IMR-90 (cell line): ENCODE results near the gene CCPG1.

Experiments
- CEBPB ChIP-seq: IDR thresholded peaks from 2 replicates; pipeline ENCODE4 v1.6.1; 2012; ENCODE audit warnings: low read depth, low read length, improper control_type of control experiment
- ELK1 ChIP-seq: fragments of 150-350 bp; IDR thresholded peaks from 2 replicates; pipeline ENCODE4 v1.6.1; 2016; ENCODE audit warnings: low read depth, mild to moderate bottlenecking, low read length, moderate library complexity, borderline replicate concordance
- FOS ChIP-seq: fragments of 150-350 bp; IDR thresholded peaks from 2 replicates; pipeline ENCODE4 v1.6.1; 2016; ENCODE audit warnings: low read depth, low read length
- MAFK ChIP-seq: IDR thresholded peaks from 2 replicates; pipeline ENCODE4 v1.6.1; 2012; ENCODE audit warnings: low read depth, low read length, improper control_type of control experiment
- NFE2L2 ChIP-seq: fragments of 150-350 bp; IDR thresholded peaks from 2 replicates; pipeline ENCODE4 v1.6.1; 2016; ENCODE audit warnings: low read depth, mild to moderate bottlenecking, low read length
- POLR2A ChIP-seq: IDR thresholded peaks from 2 replicates; pipeline ENCODE4 v1.6.1; 2012; ENCODE audit warnings: mild to moderate bottlenecking, low read depth, low read length
- RAD21 ChIP-seq: IDR thresholded peaks from 2 replicates; pipeline ENCODE4 v1.6.1; 2012; ENCODE audit warnings: low read length, improper control_type of control experiment
- RCOR1 ChIP-seq: IDR thresholded peaks from 2 replicates; pipeline ENCODE4 v1.6.1; 2012; ENCODE audit warnings: mild to moderate bottlenecking, low read length, improper control_type of control experiment; ENCODE audit not compliant: insufficient replicate concordance
- RFX5 ChIP-seq: IDR thresholded peaks from 2 replicates; pipeline ENCODE4 v1.8.0; 2012; ENCODE audit warnings: low read depth, mild to moderate bottlenecking, low read length, moderate library complexity
- SMC3 ChIP-seq: fragments of 150-350 bp; IDR thresholded peaks from 2 replicates; pipeline ENCODE4 v1.6.1; 2016; ENCODE audit warnings: low read depth, mild to moderate bottlenecking, antibody characterized with exemption, low read length, moderate library complexity
- TF ChIP-seq, protein P1 (sequence below): conservative IDR thresholded peaks from 2 replicates; pipeline ENCODE4 v1.5.1; 2012; ENCODE audit warnings: mild to moderate bottlenecking, low read depth, low read length, improper control_type of control experiment
- TF ChIP-seq, protein P2 (sequence below): fragments of 150-350 bp; IDR thresholded peaks from 2 replicates; pipeline ENCODE4 v1.6.1; 2017; ENCODE audit warnings: mild to moderate bottlenecking, antibody characterized with exemption, low read length, low read depth

- TF ChIP-seq, protein P1, sequence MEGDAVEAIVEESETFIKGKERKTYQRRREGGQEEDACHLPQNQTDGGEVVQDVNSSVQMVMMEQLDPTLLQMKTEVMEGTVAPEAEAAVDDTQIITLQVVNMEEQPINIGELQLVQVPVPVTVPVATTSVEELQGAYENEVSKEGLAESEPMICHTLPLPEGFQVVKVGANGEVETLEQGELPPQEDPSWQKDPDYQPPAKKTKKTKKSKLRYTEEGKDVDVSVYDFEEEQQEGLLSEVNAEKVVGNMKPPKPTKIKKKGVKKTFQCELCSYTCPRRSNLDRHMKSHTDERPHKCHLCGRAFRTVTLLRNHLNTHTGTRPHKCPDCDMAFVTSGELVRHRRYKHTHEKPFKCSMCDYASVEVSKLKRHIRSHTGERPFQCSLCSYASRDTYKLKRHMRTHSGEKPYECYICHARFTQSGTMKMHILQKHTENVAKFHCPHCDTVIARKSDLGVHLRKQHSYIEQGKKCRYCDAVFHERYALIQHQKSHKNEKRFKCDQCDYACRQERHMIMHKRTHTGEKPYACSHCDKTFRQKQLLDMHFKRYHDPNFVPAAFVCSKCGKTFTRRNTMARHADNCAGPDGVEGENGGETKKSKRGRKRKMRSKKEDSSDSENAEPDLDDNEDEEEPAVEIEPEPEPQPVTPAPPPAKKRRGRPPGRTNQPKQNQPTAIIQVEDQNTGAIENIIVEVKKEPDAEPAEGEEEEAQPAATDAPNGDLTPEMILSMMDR, result peak; percentile 85
- TF ChIP-seq RFX5, result no peak
- TF ChIP-seq, protein P2, sequence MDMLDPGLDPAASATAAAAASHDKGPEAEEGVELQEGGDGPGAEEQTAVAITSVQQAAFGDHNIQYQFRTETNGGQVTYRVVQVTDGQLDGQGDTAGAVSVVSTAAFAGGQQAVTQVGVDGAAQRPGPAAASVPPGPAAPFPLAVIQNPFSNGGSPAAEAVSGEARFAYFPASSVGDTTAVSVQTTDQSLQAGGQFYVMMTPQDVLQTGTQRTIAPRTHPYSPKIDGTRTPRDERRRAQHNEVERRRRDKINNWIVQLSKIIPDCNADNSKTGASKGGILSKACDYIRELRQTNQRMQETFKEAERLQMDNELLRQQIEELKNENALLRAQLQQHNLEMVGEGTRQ, result no peak
- TF ChIP-seq FOS, result no peak
- no peak; the same call in 1 of the 2 replicates for TF ChIP-seq SMC3
- no peak for TF ChIP-seq CEBPB
- TF ChIP-seq POLR2A, result peak; percentile 83
- no peak for TF ChIP-seq ELK1
- peak; percentile 35 for TF ChIP-seq RAD21
- TF ChIP-seq MAFK, result no peak
- TF ChIP-seq NFE2L2, result no peak
- peak; percentile 34 for TF ChIP-seq RCOR1
Measured at GRCh38 chr15:55408012-55408928, at the start of gene CCPG1, which contains the start of gene PIERCE2.
